ENCODE results near the gene LZIC. TPM values are rescaled to one million over a fixed set of nuclear protein-coding genes. Genes with fewer than 3 reads are reported as not detected.
A peak's percentile ranks its signal among the peaks of the same experiment; 100 is the strongest.

The LZIC gene
- total and polyA plus RNA-seq, 9 of the 15 experiments (the other 6 are each of a cell fraction or from before 2014, with no cell fraction given), result 32.9 to 109 (median 61.7) TPM

DNA sequence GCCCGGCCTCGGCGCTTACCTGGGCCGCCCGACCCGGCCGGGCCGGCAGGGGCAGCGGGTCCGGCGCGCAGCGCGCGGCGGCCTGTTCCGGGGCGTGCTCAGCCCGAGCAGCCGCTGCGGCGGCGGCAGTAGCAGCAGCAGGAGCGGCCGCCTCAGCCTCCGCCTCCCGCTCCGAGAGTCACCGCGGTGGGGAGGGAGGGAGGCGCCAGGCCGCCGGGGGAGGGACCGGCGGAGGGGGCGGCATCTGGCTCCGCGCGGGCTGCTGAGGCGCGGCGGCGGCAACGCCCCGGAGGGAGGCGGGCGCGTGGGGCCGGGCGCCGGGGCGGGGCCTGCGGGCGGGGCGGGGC, 33.1 kb downstream of the LZIC start, which contains the start of gene CTNNBIP1 (continued):
- TF ChIP-seq ZC3H8 (IDR thresholded peaks at IDR 0.05) (no peak), VEZF1 (CRISPR knock-in tag; IDR thresholded peaks at IDR 0.05) (peak; percentile 91; the same call in 1 of the 2 replicates), MCM5 (IDR thresholded peaks at IDR 0.05; ENCODE audit: low read depth) (no peak), CCNT2 (IDR thresholded peaks at IDR 0.05; ENCODE audit: borderline replicate concordance, extremely low read depth, insufficient read length, low read depth, low read length) (peak; percentile 65), ESRRB (CRISPR knock-in tag; IDR thresholded peaks at IDR 0.05; ENCODE audit: borderline replicate concordance) (no peak), NONO (IDR thresholded peaks at IDR 0.05; ENCODE audit: low read depth in 2 of 2, low read length in 1 of 2) (peak in 1 of 2 experiments; percentile 69; a peak in 1 of 4 replicates), MAZ (CRISPR knock-in tag; conservative IDR thresholded peaks at IDR 0.05 in 1 of 2, IDR thresholded peaks at IDR 0.05 in 1 of 2) (peak in 1 of 2 experiments; percentile 70; a peak in 2 of 4 replicates), SMARCC2 (IDR thresholded peaks at IDR 0.05; ENCODE audit: low read depth) (no peak), RBBP5 (IDR thresholded peaks at IDR 0.05; ENCODE audit: borderline replicate concordance, insufficient read depth, low read length, poor library complexity, severe bottlenecking) (peak; percentile 64), ETS1 (conservative IDR thresholded peaks at IDR 0.05; ENCODE audit: control insufficient read depth, low read depth, low read length) (0 out of 2 replicates have a peak, but pooled peaks have one; percentile 26), GABPA (tag; conservative IDR thresholded peaks at IDR 0.05; ENCODE audit: low read depth) (peak; percentile 9; the same call in 1 of the 2 replicates), PHF8 (IDR thresholded peaks at IDR 0.05; ENCODE audit: borderline replicate concordance, low read length) (peak; percentile 29; the same call in 1 of the 2 replicates), ZNF764 (CRISPR knock-in tag; IDR thresholded peaks at IDR 0.05; ENCODE audit: low read depth) (no peak), PKNOX1 (IDR thresholded peaks at IDR 0.05) (no peak), WHSC1 (IDR thresholded peaks at IDR 0.05; ENCODE audit: low read length) (no peak), ZNF184 (CRISPR knock-in tag; IDR thresholded peaks at IDR 0.05) (no peak), BHLHE40 (IDR thresholded peaks at IDR 0.05; ENCODE audit: low read length) (0 out of 2 replicates have a peak, but pooled peaks have one; percentile 9), SAFB (IDR thresholded peaks at IDR 0.05; ENCODE audit: borderline replicate concordance, low read depth, low read length) (no peak)
- TF ChIP-seq, protein P1, sequence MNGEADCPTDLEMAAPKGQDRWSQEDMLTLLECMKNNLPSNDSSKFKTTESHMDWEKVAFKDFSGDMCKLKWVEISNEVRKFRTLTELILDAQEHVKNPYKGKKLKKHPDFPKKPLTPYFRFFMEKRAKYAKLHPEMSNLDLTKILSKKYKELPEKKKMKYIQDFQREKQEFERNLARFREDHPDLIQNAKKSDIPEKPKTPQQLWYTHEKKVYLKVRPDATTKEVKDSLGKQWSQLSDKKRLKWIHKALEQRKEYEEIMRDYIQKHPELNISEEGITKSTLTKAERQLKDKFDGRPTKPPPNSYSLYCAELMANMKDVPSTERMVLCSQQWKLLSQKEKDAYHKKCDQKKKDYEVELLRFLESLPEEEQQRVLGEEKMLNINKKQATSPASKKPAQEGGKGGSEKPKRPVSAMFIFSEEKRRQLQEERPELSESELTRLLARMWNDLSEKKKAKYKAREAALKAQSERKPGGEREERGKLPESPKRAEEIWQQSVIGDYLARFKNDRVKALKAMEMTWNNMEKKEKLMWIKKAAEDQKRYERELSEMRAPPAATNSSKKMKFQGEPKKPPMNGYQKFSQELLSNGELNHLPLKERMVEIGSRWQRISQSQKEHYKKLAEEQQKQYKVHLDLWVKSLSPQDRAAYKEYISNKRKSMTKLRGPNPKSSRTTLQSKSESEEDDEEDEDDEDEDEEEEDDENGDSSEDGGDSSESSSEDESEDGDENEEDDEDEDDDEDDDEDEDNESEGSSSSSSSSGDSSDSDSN (IDR thresholded peaks at IDR 0.05; ENCODE audit: borderline replicate concordance in 1 of 2, low read depth in 2 of 2, low read length in 2 of 2), result peak; percentile 75 to 95; a peak in 2 of 4 replicates
- TF ChIP-seq, protein P2, sequence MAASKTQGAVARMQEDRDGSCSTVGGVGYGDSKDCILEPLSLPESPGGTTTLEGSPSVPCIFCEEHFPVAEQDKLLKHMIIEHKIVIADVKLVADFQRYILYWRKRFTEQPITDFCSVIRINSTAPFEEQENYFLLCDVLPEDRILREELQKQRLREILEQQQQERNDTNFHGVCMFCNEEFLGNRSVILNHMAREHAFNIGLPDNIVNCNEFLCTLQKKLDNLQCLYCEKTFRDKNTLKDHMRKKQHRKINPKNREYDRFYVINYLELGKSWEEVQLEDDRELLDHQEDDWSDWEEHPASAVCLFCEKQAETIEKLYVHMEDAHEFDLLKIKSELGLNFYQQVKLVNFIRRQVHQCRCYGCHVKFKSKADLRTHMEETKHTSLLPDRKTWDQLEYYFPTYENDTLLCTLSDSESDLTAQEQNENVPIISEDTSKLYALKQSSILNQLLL (CRISPR knock-in tag; IDR thresholded peaks at IDR 0.05; ENCODE audit: borderline replicate concordance), result no peak

All from K562 (cell line).